Stimulated activated CD8-positive, alpha-beta memory T cell treated with anti-CD3 and anti-CD28 coated beads, Interleukin-12 subunit alpha, Interleukin-12 subunit beta, amount 100 ng/mL, for 24 hours (primary cell): ENCODE measurements around the gene ATP1A3.
"Not testable (repeated sequence)": the region's sequence is repeated elsewhere in the genome, so short reads cannot be mapped to it uniquely, and the experiment has no call there.

Experiments
- DNase-seq: peaks from one replicate; pipeline ENCODE4 v3.0.0-alpha.2; 2020; ENCODE audit errors: extremely low read depth

ATP1A3 gene

GRCh38 chr19:42010245-42011126 is 16.5 kb upstream of the ATP1A3 start:
- DNase-seq, result no peak

- DNase-seq, result no peak
These were observed 12.5 kb upstream of the ATP1A3 start for GRCh38 chr19:42006569-42006968.

GRCh38 chr19:42005504-42005903 is 11.5 kb upstream of the ATP1A3 start:
- no peak for DNase-seq

- no peak for DNase-seq
These were observed 9.7 kb upstream of the ATP1A3 start for GRCh38 chr19:42003506-42004294.

- no peak for DNase-seq
These were observed 5.8 kb upstream of the ATP1A3 start for GRCh38 chr19:41999878-42000208.

DNA sequence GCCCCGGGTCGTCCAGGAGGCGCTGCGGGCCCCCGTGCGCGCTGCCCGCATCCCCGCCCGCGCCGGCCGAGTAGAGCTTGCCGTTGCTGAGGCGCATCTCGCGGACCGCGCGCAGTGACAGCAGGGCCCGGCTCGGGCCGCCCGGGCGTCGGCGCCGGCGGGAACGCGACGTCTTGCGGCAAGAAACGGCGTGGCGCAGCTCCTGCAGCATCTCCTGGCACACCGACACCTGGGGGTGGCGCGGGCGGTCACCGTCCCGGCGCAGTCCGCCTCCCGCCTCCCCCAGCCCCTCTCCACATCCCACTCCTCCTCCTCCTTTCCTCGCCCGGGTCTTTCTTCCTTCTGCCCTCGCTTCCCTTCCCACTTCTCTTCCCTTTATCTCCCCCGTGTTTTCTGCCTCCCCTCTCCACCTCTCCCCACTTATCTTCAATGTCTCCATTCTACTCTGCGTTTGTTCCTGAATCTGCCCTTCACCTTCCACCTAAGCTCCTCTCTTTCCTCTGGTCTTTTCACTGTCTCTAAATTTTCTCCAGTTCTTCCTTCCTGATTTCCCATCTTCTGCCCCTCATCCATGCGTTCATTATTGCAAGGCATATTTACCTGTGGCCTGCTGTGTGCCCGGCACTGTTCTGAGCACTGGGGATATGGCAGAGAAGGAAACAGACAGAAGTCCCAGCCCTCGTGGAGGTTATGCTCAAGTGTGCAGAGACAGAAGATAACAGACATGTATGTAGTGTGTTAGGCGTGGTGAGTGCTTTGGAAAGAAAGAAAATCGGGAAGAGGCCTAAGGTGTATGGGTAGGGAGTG is 5.2 kb upstream of the ATP1A3 start:
- no peak for DNase-seq

DNA sequence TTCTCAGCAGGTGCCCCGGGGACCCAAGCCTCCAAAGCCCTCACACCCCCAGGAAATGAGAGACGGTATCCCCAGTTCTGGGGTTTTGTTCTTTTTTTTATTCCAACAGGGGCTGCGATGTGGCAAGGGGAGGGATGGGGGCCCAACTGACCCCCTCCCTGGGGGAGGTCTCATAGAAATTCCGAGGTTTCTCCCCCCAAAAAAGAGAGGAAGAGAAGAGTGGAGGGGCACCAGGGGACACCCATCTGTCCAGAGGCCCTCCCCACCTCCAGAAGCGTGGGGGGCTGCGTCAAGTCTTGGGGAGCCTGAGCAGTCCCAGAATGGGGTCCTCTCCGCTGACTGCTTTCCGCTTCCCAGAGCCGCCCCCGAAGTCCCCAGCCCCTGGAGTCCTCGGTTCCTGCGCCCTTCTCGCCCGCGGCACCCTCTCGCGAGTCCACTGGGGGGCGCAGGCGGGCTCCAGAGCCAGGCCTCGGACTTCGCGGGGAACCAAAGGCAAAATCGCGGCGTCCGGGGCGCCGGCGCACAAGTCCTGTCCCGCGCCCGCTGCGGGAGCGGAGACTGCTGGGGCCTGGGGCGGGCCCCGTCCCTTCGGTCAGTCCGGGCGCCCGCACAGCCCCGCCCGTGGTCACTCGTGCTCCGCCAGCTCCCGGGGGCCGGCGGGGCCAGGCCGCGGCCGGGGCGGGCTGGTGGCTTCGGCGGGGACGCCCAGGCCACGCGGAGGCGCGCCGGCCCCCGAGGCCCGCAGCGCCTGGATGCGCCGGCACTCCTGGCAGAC is 4.4 kb upstream of the ATP1A3 start:
- no peak for DNase-seq

GRCh38 chr19:41997851-41998229 is 3.8 kb upstream of the ATP1A3 start:
- DNase-seq, result no peak

DNA sequence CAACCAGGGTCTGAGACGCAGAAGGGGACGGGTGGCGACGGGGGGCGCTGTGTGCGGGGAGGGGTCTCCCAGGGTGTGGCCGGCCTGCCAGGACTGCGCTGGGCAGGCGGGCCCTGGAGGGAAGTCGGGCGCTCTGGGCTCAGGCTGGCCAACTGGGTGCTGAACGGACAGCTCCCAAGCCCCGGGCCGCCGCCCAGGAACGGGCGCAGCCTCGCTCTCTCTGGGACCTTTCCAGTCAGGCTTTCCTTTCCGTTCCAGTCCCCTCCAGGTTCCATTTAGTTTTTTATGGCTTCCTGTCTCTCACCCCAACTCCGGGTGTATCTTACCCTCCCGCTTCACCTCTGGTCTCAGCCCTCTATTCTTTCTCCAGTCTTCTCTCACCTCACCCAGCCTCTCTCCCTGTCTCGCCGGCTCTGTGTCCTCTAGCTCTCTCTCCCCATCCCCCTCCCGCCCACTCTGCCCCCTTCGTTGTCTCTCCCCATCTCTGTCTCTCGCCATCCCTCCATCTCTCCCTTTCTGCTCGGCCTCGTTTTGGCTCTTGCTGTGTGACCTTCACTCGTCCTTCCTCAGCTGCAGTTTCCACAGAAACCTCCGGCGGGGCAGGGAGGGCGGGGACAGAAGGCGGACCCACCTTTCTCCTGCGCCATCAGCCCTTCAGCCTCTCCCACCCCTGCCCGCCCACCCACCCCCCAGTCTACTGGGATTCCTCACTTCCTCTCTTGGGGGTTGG is 3.3 kb upstream of the ATP1A3 start:
- no peak for DNase-seq

GRCh38 chr19:41995959-41996797 is 2.1 kb upstream of the ATP1A3 start:
- no peak for DNase-seq

DNA sequence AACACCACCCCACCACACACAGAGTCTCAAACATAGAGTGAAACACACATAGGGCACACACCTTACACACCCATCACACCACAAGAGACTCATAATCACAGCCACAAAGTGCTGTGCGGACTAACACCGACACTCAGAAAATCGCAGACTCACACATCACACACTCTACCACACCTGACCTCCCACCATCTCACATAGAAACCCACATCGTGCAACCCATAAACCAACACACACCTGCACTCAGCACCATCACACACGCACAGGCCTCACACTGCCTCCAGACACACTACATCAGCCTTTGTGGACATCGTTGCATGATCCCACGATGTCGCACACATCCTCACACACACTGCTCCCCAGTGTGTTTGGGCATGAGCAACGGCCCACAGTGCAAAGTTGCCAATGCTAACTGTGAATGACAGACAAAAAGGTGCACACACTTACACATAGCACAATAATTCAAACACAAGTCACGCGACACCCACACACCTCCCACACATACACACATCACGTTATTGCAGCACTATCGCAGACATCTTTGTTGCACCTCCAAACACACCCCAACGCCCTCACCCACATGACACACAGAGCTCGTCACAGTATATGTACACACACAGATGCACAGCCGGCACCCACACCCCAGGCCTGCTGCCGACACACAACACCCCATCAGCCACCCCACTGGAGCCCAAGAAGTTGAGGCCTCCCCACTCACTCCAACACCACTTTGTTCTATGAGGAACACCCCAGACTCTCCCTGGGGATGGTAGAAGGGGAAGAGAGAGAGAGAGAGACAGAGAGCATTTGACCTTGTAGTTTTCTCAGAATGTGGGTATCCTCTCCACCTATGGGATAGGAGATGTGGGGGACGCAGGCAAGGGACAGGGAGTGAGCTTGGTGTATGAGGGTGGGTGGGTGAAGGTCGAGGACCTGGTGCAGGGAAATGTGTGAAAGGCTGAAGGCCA is 1.2 kb upstream of the ATP1A3 start:
- no peak for DNase-seq

GRCh38 chr19:41994521-41994971 is 516 bp upstream of the ATP1A3 start:
- no peak for DNase-seq

DNA sequence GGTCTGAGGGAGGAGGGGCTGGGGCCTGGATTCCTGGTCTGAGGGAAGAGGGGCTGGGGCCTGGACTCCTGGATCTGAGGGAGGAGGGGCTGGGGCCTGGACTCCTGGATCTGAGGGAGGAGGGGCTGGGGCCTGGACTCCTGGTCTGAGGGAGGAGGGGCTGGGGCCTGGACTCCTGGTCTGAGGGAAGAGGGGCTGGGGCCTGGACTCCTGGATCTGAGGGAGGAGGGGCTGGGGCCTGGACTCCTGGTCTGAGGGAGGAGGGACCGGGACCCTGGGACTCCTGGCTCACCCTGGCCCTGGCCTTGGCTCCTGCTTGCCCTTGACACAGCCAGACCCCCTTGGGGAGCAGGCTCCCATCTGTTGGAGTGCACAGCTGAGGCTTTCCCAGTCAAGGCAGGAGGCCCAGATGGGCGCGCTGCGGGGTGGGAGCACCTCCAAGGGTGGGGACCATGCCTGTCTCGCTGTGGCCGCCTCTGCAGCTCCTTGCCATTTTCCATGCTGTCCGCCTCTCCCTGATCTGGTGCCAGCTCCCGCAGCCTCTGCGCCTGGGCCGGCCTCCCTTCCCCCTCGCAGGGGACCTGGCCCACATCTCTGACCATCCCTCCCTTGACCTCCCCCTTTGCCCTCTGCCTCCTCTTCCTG is 2.0 kb downstream of the ATP1A3 start:
- DNase-seq, result not testable (repeated sequence)

GRCh38 chr19:41991025-41991424 is 3.0 kb downstream of the ATP1A3 start:
- no peak for DNase-seq

DNA sequence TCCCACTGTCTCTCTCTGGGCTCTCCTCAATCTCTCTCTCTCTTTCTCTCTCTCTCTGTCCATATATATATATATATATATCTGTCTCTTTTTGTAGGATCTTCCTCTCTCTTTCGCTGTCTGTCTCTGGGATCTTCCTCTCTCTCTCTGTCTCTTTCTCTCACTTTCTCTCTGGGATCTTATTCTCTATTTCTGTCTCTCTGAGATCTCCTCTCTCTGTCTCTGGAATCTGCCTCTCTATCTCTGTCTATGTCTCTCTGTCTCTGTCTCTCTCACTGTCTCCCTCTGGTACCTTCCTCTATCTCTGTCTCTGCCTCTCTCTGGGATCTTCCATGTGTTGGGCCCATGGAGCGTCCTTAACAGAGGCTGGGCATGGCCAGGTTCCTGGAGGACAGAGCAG is 3.4 kb downstream of the ATP1A3 start:
- no peak for DNase-seq

GRCh38 chr19:41990028-41990427 is 4.0 kb downstream of the ATP1A3 start:
- no peak for DNase-seq

- DNase-seq, result no peak
These were observed 5.1 kb downstream of the ATP1A3 start for GRCh38 chr19:41988947-41989346.
